Measurements from ENCODE around the gene ALOX5AP.

GRCh38 chr13:30736461-30737320 lies 1.3 kb downstream of the ALOX5AP start:
- TF ChIP-seq CTCF (IDR thresholded peaks at IDR 0.05; ENCODE audit: borderline replicate concordance, extremely low read depth, low read length, poor library complexity, severe bottlenecking), result no peak
- TF ChIP-seq EZH2 (IDR thresholded peaks at IDR 0.05; ENCODE audit: borderline replicate concordance, low read depth, low read length, severe bottlenecking), result no peak
